OCI-LY3 (cell line): ENCODE data around the gene WWTR1.

Experiments
- EZH2phosphoT487 ChIP-seq: fragments of 200-600 bp; shearing (Covaris generic); IDR thresholded peaks from 2 replicates; pipeline ENCODE4 v1.6.1; 2018; ENCODE audit warnings: antibody characterized with exemption, mixed run types, low read depth
- TF ChIP-seq, protein P1 (sequence below): fragments of 200-600, 300-600 bp; sonication (generic); IDR thresholded peaks from 2 replicates; pipeline ENCODE4 v1.5.1; 2014; ENCODE audit warnings: antibody characterized with exemption, low read length, low read depth

DNA sequence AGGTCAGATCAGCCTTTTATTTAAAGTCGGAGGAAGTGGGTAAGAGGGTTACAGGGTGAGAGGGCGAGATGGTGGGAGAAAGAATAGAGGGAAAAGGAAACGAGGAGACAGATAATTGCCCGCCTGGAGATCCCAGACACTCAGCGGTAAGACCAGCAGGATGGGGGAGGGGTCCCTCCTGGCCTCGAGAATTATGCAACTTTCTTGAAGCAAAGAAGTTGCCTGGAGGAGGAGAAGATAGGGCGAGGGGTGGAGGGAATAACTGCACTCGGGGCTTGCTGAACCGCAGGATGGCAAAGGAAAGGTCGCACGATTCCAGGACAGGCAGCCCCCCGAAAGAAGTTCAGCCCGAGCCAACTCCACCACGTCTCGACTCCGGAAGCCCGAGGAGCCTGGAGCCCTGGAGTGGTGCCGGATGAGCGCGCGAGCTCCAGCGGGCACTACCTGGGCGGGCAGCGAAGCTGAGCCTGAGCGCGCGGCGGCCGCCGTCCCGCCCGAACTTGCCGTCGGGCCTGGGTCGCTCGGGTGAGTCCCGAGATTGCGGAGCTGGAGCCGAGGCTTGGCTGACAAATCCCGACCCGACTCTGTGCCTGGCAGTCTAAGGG lies 402 bp downstream of the WWTR1 start:
- TF ChIP-seq, protein P1, sequence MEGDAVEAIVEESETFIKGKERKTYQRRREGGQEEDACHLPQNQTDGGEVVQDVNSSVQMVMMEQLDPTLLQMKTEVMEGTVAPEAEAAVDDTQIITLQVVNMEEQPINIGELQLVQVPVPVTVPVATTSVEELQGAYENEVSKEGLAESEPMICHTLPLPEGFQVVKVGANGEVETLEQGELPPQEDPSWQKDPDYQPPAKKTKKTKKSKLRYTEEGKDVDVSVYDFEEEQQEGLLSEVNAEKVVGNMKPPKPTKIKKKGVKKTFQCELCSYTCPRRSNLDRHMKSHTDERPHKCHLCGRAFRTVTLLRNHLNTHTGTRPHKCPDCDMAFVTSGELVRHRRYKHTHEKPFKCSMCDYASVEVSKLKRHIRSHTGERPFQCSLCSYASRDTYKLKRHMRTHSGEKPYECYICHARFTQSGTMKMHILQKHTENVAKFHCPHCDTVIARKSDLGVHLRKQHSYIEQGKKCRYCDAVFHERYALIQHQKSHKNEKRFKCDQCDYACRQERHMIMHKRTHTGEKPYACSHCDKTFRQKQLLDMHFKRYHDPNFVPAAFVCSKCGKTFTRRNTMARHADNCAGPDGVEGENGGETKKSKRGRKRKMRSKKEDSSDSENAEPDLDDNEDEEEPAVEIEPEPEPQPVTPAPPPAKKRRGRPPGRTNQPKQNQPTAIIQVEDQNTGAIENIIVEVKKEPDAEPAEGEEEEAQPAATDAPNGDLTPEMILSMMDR: no peak
- no peak for TF ChIP-seq EZH2phosphoT487
